OCI-LY3 (cell line): ENCODE measurements around the gene CKAP4.

ENCODE experiments used
- H2AFZ ChIP-seq: fragments of 200-600, 300-600 bp; shearing (Covaris generic); 2 replicates; pipeline ENCODE4 v1.6.0; 2014; ENCODE audit warnings: antibody characterized with exemption, low read depth, low read length
- H3K27ac ChIP-seq: fragments of 200-600, 300-600 bp; sonication (generic); 2 replicates; pipeline ENCODE4 v1.5.1; 2014; ENCODE audit warnings: mild to moderate bottlenecking, low read length, moderate library complexity, mixed read lengths
- H3K27me3 ChIP-seq: fragments of 200-600, 300-600 bp; sonication (generic); 2 replicates; pipeline ENCODE4 v1.6.1; 2014; ENCODE audit warnings: low read depth, low read length, mixed read lengths
- H3K36me3 ChIP-seq: fragments of 200-600, 300-600 bp; sonication (generic); replicated peaks from 2 replicates; pipeline ENCODE3; 2014; ENCODE audit warnings: low read depth, low read length, mixed read lengths
- H3K4me1 ChIP-seq: fragments of 300-600, 200-600 bp; sonication (generic); 2 replicates; pipeline ENCODE4 v1.6.1; 2014; ENCODE audit warnings: low read length, mixed read lengths
- H3K4me2 ChIP-seq: fragments of 200-600, 300-600 bp; sonication (generic); 2 replicates; pipeline ENCODE4 v1.6.1; 2014; ENCODE audit warnings: low read length, mixed read lengths
- H3K4me3 ChIP-seq: fragments of 300-600, 200-600 bp; sonication (generic); 2 replicates; pipeline ENCODE4 v1.5.1; 2014; ENCODE audit warnings: antibody characterized with exemption, mild to moderate bottlenecking, low read length, moderate library complexity
- H3K79me2 ChIP-seq: fragments of 300-600, 200-600 bp; shearing (Covaris generic); 2 replicates; pipeline ENCODE4 v1.6.1; 2014; ENCODE audit warnings: mild to moderate bottlenecking, low read length, mixed read lengths
- H3K9ac ChIP-seq: fragments of 300-600, 200-600 bp; shearing (Covaris generic); 2 replicates; pipeline ENCODE4 v1.6.0; 2014; ENCODE audit warnings: mild to moderate bottlenecking, low read length, moderate library complexity
- H3K9me3 ChIP-seq: fragments of 200-600, 300-600 bp; shearing (Covaris generic); 2 replicates; pipeline ENCODE4 v1.6.1; 2014; ENCODE audit warnings: low read length, mixed read lengths; ENCODE audit not compliant: insufficient read depth
- H4K20me1 ChIP-seq: fragments of 200-600, 300-600 bp; sonication (generic); 2 replicates; pipeline ENCODE4 v1.6.1; 2016; ENCODE audit warnings: low read length, mixed read lengths; ENCODE audit not compliant: insufficient read depth
- EZH2phosphoT487 ChIP-seq: fragments of 200-600 bp; shearing (Covaris generic); IDR thresholded peaks from 2 replicates; pipeline ENCODE4 v1.6.1; 2018; ENCODE audit warnings: antibody characterized with exemption, mixed run types, low read depth
- TF ChIP-seq, protein P1 (sequence below): fragments of 200-600, 300-600 bp; sonication (generic); IDR thresholded peaks from 2 replicates; pipeline ENCODE4 v1.5.1; 2014; ENCODE audit warnings: antibody characterized with exemption, low read length, low read depth

CKAP4 gene

DNA sequence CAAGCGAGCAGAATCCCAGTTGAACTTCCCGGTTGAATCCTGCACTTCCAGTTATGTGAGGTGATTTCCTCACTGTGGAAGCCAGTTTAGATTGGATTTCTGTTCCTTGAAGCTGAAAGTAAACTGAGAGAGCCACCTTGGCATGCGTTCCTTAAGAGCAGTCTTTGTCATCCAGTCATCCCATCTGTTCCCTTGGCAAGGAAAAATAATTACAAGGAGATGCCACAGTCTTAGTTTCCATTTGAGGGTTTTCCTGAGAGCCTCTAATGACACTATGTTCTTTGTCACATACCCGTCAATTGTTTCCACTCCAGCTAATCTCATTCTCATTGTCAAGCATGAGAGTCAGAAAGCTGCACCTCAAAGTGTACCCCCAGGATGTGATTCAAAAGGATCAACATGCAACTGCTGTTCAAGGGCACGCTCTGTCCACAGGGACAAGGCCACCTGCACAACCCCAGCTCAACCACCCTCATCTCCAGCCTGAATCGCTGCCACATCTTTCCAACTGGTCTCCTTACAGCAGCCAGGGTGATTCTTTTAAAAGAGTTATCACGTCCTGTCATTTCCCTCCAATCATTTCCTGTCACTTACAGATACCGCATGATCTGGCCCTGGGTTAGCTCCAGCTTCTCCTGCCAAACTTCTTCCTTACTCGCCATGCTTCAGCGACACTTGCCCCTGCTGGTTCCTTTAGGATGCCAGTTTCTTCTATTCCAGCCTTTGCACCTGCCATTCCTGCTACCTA is 36.7 kb upstream of the CKAP4 start:
- Histone ChIP-seq H3K4me3 (no peak overlapping the region), H3K79me2 (no peaks in the 10 kb centered on the region), H3K27ac (no peak overlapping the region), H3K9ac (no peak overlapping the region), H3K9me3 (0 out of 2 replicates have a peak, but pooled peaks cover 5% of the 10 kb centered on the region), H4K20me1 (no peaks in the 10 kb centered on the region), H3K4me1 (peaks cover 6% of the 10 kb centered on the region), H2AFZ (no peak overlapping the region), H3K27me3 (peaks cover 51% of the 10 kb centered on the region), H3K36me3 (no peaks in the 10 kb centered on the region), H3K4me2 (no peak overlapping the region)
- TF ChIP-seq, protein P1, sequence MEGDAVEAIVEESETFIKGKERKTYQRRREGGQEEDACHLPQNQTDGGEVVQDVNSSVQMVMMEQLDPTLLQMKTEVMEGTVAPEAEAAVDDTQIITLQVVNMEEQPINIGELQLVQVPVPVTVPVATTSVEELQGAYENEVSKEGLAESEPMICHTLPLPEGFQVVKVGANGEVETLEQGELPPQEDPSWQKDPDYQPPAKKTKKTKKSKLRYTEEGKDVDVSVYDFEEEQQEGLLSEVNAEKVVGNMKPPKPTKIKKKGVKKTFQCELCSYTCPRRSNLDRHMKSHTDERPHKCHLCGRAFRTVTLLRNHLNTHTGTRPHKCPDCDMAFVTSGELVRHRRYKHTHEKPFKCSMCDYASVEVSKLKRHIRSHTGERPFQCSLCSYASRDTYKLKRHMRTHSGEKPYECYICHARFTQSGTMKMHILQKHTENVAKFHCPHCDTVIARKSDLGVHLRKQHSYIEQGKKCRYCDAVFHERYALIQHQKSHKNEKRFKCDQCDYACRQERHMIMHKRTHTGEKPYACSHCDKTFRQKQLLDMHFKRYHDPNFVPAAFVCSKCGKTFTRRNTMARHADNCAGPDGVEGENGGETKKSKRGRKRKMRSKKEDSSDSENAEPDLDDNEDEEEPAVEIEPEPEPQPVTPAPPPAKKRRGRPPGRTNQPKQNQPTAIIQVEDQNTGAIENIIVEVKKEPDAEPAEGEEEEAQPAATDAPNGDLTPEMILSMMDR: no peak
- TF ChIP-seq EZH2phosphoT487: no peak

DNA sequence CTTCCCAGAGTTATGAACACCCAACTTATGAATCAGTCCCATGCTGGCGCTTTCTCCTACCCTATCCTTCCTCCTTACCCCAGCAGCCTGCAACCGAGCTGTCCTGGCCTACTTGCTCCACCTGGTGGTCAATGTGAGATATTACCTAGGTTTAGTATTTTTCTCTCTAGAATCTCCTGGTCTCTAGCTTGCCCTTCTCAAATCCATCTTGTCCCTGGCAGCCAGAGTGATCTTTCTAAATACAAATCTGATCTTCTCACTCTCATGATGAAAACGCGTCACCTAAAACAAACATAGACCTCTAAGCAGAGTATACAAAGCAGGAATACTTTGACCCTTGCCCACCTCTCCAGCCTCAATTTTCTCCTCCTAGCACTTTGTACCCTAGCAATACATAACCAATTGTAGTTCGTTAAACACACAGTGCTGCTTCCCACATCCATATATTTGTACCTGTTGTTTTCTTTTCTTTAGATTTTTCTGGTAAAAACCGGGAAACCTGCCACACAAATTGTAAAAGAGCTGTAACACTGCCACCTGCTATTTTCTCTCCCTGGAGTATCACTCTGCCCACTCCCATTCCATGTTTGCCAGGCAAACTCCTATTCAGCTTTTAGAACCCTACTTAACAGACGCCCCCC is 34.8 kb upstream of the CKAP4 start:
- no peaks in the 10 kb centered on the region for H4K20me1 ChIP-seq
- H3K9me3 ChIP-seq: 0 out of 2 replicates have a peak, but pooled peaks cover 5% of the 10 kb centered on the region
- H3K27me3 ChIP-seq: peaks cover 66% of the 10 kb centered on the region
- no peak overlapping the region for H3K27ac ChIP-seq
- H3K9ac ChIP-seq: no peak overlapping the region
- H3K36me3 ChIP-seq: no peaks in the 10 kb centered on the region
- TF ChIP-seq, protein P1: peak; percentile 75
- no peak for TF ChIP-seq EZH2phosphoT487
- no peak overlapping the region for H2AFZ ChIP-seq
- no peaks in the 10 kb centered on the region for H3K79me2 ChIP-seq
- no peak overlapping the region for H3K4me2 ChIP-seq
- H3K4me3 ChIP-seq: no peak overlapping the region
- H3K4me1 ChIP-seq: peaks cover 6% of the 10 kb centered on the region

GRCh38 chr12:106281804-106282203 is 34.0 kb upstream of the CKAP4 start:
- H3K27ac ChIP-seq: no peak overlapping the region
- no peak for TF ChIP-seq EZH2phosphoT487
- TF ChIP-seq, protein P1: no peak
- no peaks in the 10 kb centered on the region for H3K79me2 ChIP-seq
- no peaks in the 10 kb centered on the region for H3K36me3 ChIP-seq
- H3K27me3 ChIP-seq: peaks cover 70% of the 10 kb centered on the region
- H3K4me2 ChIP-seq: no peak overlapping the region
- no peaks in the 10 kb centered on the region for H4K20me1 ChIP-seq
- H3K9ac ChIP-seq: no peak overlapping the region
- H2AFZ ChIP-seq: no peak overlapping the region
- no peak overlapping the region for H3K4me3 ChIP-seq
- 0 out of 2 replicates have a peak, but pooled peaks cover 5% of the 10 kb centered on the region for H3K9me3 ChIP-seq
- peaks cover 6% of the 10 kb centered on the region for H3K4me1 ChIP-seq

GRCh38 chr12:106281056-106281782 is 33.4 kb upstream of the CKAP4 start:
- 0 out of 2 replicates have a peak, but pooled peaks cover 5% of the 10 kb centered on the region for H3K9me3 ChIP-seq
- no peak overlapping the region for H2AFZ ChIP-seq
- H3K4me1 ChIP-seq: peaks cover 9% of the 10 kb centered on the region
- H3K27ac ChIP-seq: no peak overlapping the region
- peaks cover 75% of the 10 kb centered on the region for H3K27me3 ChIP-seq
- H3K4me2 ChIP-seq: no peak overlapping the region
- no peak overlapping the region for H3K4me3 ChIP-seq
- H3K9ac ChIP-seq: no peak overlapping the region
- no peaks in the 10 kb centered on the region for H3K79me2 ChIP-seq
- H3K36me3 ChIP-seq: no peaks in the 10 kb centered on the region
- TF ChIP-seq, protein P1: no peak
- TF ChIP-seq EZH2phosphoT487: no peak
- H4K20me1 ChIP-seq: no peaks in the 10 kb centered on the region
